Neural cell (in vitro differentiated cells): ENCODE results near the gene SVEP1. TPM values are rescaled to one million over a fixed set of nuclear protein-coding genes. Genes with fewer than 3 reads are reported as not detected.

Source experiments
- H2AFZ ChIP-seq: fragments of 200-600, 300-800 bp; sonication (generic), shearing (Covaris generic); 2 replicates; pipeline ENCODE4 v1.6.0; 2014; ENCODE audit warnings: low read depth, mild to moderate bottlenecking, antibody characterized with exemption, low read length, moderate library complexity
- H3F3A ChIP-seq: fragments of 200-600 bp; shearing (Covaris generic); 2 replicates; pipeline ENCODE4 v1.6.1; 2016; ENCODE audit warnings: mild to moderate bottlenecking, moderate library complexity, mixed read lengths, antibody characterized with exemption, low read length; ENCODE audit not compliant: insufficient read depth, poor library complexity, severe bottlenecking
- H3K27ac ChIP-seq: fragments of 200-600, 300-800 bp; sonication (generic), shearing (Covaris generic); 2 replicates; pipeline ENCODE4 v1.5.1; 2014; ENCODE audit warnings: mild to moderate bottlenecking, low read length, moderate library complexity
- H3K27me3 ChIP-seq: fragments of 300-800, 200-600 bp; sonication (generic), shearing (Covaris generic); 2 replicates; pipeline ENCODE4 v1.6.0; 2014; ENCODE audit warnings: mild to moderate bottlenecking, low read depth, low read length, moderate library complexity; ENCODE audit not compliant: insufficient read depth
- H3K36me3 ChIP-seq: fragments of 300-800, 200-600 bp; sonication (generic), shearing (Covaris generic); 2 replicates; pipeline ENCODE4 v1.5.1; 2014; ENCODE audit warnings: mild to moderate bottlenecking, antibody characterized with exemption, low read length, moderate library complexity; ENCODE audit not compliant: insufficient read depth
- H3K4me2 ChIP-seq: fragments of 300-800, 200-600 bp; sonication (generic), shearing (Covaris generic); 2 replicates; pipeline ENCODE4 v1.6.0; 2014; ENCODE audit warnings: mild to moderate bottlenecking, low read length
- H3K4me3 ChIP-seq: fragments of 300-800, 200-600 bp; sonication (generic), shearing (Covaris generic); 2 replicates; pipeline ENCODE4 v1.5.1; 2014; ENCODE audit warnings: mild to moderate bottlenecking, low read length, moderate library complexity
- H3K79me2 ChIP-seq: fragments of 200-600 bp; shearing (Covaris generic); replicated peaks from 2 replicates; pipeline ENCODE4 v1.6.0; 2014; ENCODE audit warnings: mild to moderate bottlenecking, low read length, moderate library complexity; ENCODE audit not compliant: insufficient read depth
- H3K9ac ChIP-seq: fragments of 300-800, 200-600 bp; sonication (generic), shearing (Covaris generic); 2 replicates; pipeline ENCODE4 v1.6.1; 2016; ENCODE audit warnings: mild to moderate bottlenecking, low read length, mixed read lengths
- H3K9me2 ChIP-seq: fragments of 200-600 bp; shearing (Covaris generic); 2 replicates; pipeline ENCODE4 v1.6.1; 2016; ENCODE audit warnings: mild to moderate bottlenecking, low read length, mixed read lengths; ENCODE audit not compliant: insufficient read depth
- H3K9me3 ChIP-seq: fragments of 200-600, 300-800 bp; sonication (generic), shearing (Covaris generic); 2 replicates; pipeline ENCODE4 v1.6.1; 2016; ENCODE audit warnings: mild to moderate bottlenecking, mixed run types, low read length, moderate library complexity, mixed read lengths
- H4K20me1 ChIP-seq: fragments of 200-600 bp; shearing (Covaris generic); 2 replicates; pipeline ENCODE4 v1.6.1; 2016; ENCODE audit warnings: mild to moderate bottlenecking, mixed run types; ENCODE audit not compliant: insufficient read depth
- EP300 ChIP-seq: fragments of 450-650 bp; conservative IDR thresholded peaks from 2 replicates; pipeline ENCODE4 v1.6.1; 2014; ENCODE audit warnings: antibody characterized with exemption, mild to moderate bottlenecking, moderate library complexity; ENCODE audit not compliant: poor library complexity, severe bottlenecking
- EZH2 ChIP-seq: fragments of 200-600, 300-800 bp; shearing (Covaris generic), sonication (generic); IDR thresholded peaks from 2 replicates; pipeline ENCODE4 v1.6.1; 2014; ENCODE audit warnings: antibody characterized with exemption, low read length, borderline replicate concordance, mild to moderate bottlenecking; ENCODE audit not compliant: insufficient read depth, poor library complexity, severe bottlenecking
- MXI1 ChIP-seq: fragments of 450-650 bp; conservative IDR thresholded peaks from 2 replicates; pipeline ENCODE4 v1.6.1; 2014; ENCODE audit warnings: antibody characterized with exemption, mild to moderate bottlenecking; ENCODE audit not compliant: poor library complexity, severe bottlenecking
- POLR2AphosphoS5 ChIP-seq: IDR thresholded peaks from 2 replicates; pipeline ENCODE4 v1.6.1; 2012
- RAD21 ChIP-seq: fragments of 450-650 bp; conservative IDR thresholded peaks from 2 replicates; pipeline ENCODE4 v1.6.1; 2014; ENCODE audit warnings: antibody characterized with exemption, mild to moderate bottlenecking, moderate library complexity
- SMC3 ChIP-seq: fragments of 450-650 bp; conservative IDR thresholded peaks from 2 replicates; pipeline ENCODE4 v1.6.1; 2014; ENCODE audit warnings: antibody characterized with exemption, mild to moderate bottlenecking, moderate library complexity; ENCODE audit not compliant: poor library complexity
- TAF1 ChIP-seq: IDR thresholded peaks from 2 replicates; pipeline ENCODE4 v1.6.1; 2012; ENCODE audit warnings: low read depth
- polyA plus RNA-seq: library from polyadenylated mRNA; depleted of rRNA; stranded (reverse); fragments of >200 nt; gene quantifications from 2 replicates; pipeline ENCODE4 v1.2.3, GENCODE V29; 2014
- TF ChIP-seq, protein P1 (sequence below): fragments of 450-650 bp; IDR thresholded peaks from 2 replicates; pipeline ENCODE4 v1.5.1; 2014; ENCODE audit warnings: antibody characterized with exemption, mild to moderate bottlenecking, moderate library complexity; ENCODE audit not compliant: poor library complexity, severe bottlenecking
- TF ChIP-seq, protein P2 (sequence below): IDR thresholded peaks from 2 replicates; pipeline ENCODE4 v1.6.1; 2012; ENCODE audit warnings: borderline replicate concordance

The SVEP1 gene
- polyA plus RNA-seq, 1 donor from 2014 or later = 0.10 TPM

DNA sequence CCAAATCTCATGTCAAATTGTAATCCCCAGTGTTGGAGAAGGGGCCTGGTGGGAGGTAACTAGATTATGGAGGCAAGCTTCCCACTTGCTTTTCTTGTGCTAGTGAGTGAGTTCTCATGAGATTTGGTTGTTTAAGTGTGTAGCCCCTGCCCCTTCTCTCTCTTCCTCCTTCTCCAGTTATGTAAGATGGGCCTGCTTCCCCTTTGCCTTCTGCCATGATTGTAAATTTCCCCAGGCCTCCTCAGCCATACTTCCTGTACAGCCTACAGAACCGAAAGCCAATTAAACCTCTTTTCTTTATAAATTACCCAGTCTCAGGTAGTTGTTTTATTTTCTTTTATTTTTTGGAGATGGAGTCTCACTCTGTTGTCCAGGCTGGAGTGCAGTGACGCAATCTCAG lies 223.6 kb downstream of the SVEP1 start:
- Histone ChIP-seq H2AFZ (no peak overlapping the region), H3F3A (no peaks in the 10 kb centered on the region), H3K4me3 (no peak overlapping the region), H3K9me3 (no peaks in the 10 kb centered on the region), H4K20me1 (no peaks in the 10 kb centered on the region), H3K27ac (no peak overlapping the region), H3K36me3 (no peaks in the 10 kb centered on the region), H3K9me2 (no peaks in the 10 kb centered on the region), H3K27me3 (no peaks in the 10 kb centered on the region), H3K79me2 (no peaks in the 10 kb centered on the region), H3K4me2 (no peak overlapping the region), H3K9ac (no peak overlapping the region)
- TF ChIP-seq, protein P1, sequence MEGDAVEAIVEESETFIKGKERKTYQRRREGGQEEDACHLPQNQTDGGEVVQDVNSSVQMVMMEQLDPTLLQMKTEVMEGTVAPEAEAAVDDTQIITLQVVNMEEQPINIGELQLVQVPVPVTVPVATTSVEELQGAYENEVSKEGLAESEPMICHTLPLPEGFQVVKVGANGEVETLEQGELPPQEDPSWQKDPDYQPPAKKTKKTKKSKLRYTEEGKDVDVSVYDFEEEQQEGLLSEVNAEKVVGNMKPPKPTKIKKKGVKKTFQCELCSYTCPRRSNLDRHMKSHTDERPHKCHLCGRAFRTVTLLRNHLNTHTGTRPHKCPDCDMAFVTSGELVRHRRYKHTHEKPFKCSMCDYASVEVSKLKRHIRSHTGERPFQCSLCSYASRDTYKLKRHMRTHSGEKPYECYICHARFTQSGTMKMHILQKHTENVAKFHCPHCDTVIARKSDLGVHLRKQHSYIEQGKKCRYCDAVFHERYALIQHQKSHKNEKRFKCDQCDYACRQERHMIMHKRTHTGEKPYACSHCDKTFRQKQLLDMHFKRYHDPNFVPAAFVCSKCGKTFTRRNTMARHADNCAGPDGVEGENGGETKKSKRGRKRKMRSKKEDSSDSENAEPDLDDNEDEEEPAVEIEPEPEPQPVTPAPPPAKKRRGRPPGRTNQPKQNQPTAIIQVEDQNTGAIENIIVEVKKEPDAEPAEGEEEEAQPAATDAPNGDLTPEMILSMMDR = no peak
- TF ChIP-seq EZH2 (no peak), SMC3 (no peak)

- Histone ChIP-seq H2AFZ (no peak overlapping the region), H3K9ac (no peak overlapping the region), H4K20me1 (no peaks in the 10 kb centered on the region), H3K9me3 (no peaks in the 10 kb centered on the region), H3K79me2 (no peaks in the 10 kb centered on the region), H3K4me2 (no peak overlapping the region), H3K4me3 (no peak overlapping the region), H3K36me3 (no peaks in the 10 kb centered on the region), H3K27ac (no peak overlapping the region), H3K9me2 (no peaks in the 10 kb centered on the region), H3F3A (no peaks in the 10 kb centered on the region), H3K27me3 (no peaks in the 10 kb centered on the region)
- TF ChIP-seq POLR2AphosphoS5 = no peak
- TF ChIP-seq RAD21 = no peak
- TF ChIP-seq, protein P1 = no peak
- no peak for TF ChIP-seq EZH2
- no peak for TF ChIP-seq SMC3
- TF ChIP-seq TAF1 = no peak
- no peak for TF ChIP-seq MXI1
- TF ChIP-seq, protein P2, sequence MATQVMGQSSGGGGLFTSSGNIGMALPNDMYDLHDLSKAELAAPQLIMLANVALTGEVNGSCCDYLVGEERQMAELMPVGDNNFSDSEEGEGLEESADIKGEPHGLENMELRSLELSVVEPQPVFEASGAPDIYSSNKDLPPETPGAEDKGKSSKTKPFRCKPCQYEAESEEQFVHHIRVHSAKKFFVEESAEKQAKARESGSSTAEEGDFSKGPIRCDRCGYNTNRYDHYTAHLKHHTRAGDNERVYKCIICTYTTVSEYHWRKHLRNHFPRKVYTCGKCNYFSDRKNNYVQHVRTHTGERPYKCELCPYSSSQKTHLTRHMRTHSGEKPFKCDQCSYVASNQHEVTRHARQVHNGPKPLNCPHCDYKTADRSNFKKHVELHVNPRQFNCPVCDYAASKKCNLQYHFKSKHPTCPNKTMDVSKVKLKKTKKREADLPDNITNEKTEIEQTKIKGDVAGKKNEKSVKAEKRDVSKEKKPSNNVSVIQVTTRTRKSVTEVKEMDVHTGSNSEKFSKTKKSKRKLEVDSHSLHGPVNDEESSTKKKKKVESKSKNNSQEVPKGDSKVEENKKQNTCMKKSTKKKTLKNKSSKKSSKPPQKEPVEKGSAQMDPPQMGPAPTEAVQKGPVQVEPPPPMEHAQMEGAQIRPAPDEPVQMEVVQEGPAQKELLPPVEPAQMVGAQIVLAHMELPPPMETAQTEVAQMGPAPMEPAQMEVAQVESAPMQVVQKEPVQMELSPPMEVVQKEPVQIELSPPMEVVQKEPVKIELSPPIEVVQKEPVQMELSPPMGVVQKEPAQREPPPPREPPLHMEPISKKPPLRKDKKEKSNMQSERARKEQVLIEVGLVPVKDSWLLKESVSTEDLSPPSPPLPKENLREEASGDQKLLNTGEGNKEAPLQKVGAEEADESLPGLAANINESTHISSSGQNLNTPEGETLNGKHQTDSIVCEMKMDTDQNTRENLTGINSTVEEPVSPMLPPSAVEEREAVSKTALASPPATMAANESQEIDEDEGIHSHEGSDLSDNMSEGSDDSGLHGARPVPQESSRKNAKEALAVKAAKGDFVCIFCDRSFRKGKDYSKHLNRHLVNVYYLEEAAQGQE = no peak
- TF ChIP-seq EP300 = no peak
These were observed 228.5 kb downstream of the SVEP1 start for GRCh38 chr9:110351009-110351467.
